Stimulated activated CD8-positive, alpha-beta memory T cell treated with anti-CD3 and anti-CD28 coated beads, Interleukin-4, amount 100 ng/mL, for 24 hours (primary cell): ENCODE data around the gene MDFI.

Experiments
- DNase-seq: peaks from one replicate; pipeline ENCODE4 v3.0.0-alpha.2; 2020; ENCODE audit warnings: low read depth

MDFI gene

GRCh38 chr6:41688256-41688965 is 50.1 kb downstream of the MDFI start:
- no peak for DNase-seq

GRCh38 chr6:41689171-41690008 is 51.1 kb downstream of the MDFI start:
- DNase-seq: no peak

GRCh38 chr6:41690541-41691330 is 52.5 kb downstream of the MDFI start:
- no peak for DNase-seq

GRCh38 chr6:41691426-41692079 is 53.3 kb downstream of the MDFI start:
- DNase-seq: no peak

GRCh38 chr6:41692080-41692675 is 53.9 kb downstream of the MDFI start:
- DNase-seq: no peak

- no peak for DNase-seq
Measured at GRCh38 chr6:41692730-41693129, 54.5 kb downstream of the MDFI start.

GRCh38 chr6:41693281-41694240 is 55.3 kb downstream of the MDFI start:
- DNase-seq: no peak

- DNase-seq: no peak
Measured at GRCh38 chr6:41694815-41695526, 56.7 kb downstream of the MDFI start.

- DNase-seq: no peak
Measured at GRCh38 chr6:41695825-41696224, 57.6 kb downstream of the MDFI start.

GRCh38 chr6:41696788-41697187 is 58.5 kb downstream of the MDFI start:
- DNase-seq: no peak

- DNase-seq: no peak
Measured at GRCh38 chr6:41697861-41698781, 59.9 kb downstream of the MDFI start.

GRCh38 chr6:41699063-41699462 is 60.8 kb downstream of the MDFI start:
- DNase-seq: no peak

- DNase-seq: no peak
Measured at GRCh38 chr6:41700463-41701347, 62.4 kb downstream of the MDFI start.

GRCh38 chr6:41702089-41702745 is 63.9 kb downstream of the MDFI start:
- DNase-seq: no peak

- DNase-seq: no peak
Measured at GRCh38 chr6:41702771-41703494, 64.7 kb downstream of the MDFI start.
